KMS-11 (cell line): ENCODE results near the gene PRKCZ.

ENCODE experiments used
- H2AFZ ChIP-seq: fragments of 200-600 bp; sonication (generic); 2 replicates; pipeline ENCODE4 v1.6.1; 2016; ENCODE audit warnings: antibody characterized with exemption, mixed run types, low read depth
- H3K27ac ChIP-seq: fragments of 200-600 bp; sonication (generic); 2 replicates; pipeline ENCODE4 v1.6.1; 2016; ENCODE audit warnings: mild to moderate bottlenecking, mixed run types
- H3K27me3 ChIP-seq: fragments of 200-600 bp; sonication (generic); 2 replicates; pipeline ENCODE4 v1.6.1; 2017; ENCODE audit warnings: mild to moderate bottlenecking, low read depth, mixed run types, moderate library complexity; ENCODE audit not compliant: insufficient read depth
- H3K36me3 ChIP-seq: fragments of 200-600 bp; sonication (generic); 2 replicates; pipeline ENCODE4 v1.6.1; 2017; ENCODE audit warnings: mild to moderate bottlenecking, mixed run types; ENCODE audit not compliant: insufficient read depth
- H3K4me1 ChIP-seq: fragments of 200-600 bp; sonication (generic); 2 replicates; pipeline ENCODE4 v1.6.1; 2016; ENCODE audit warnings: mild to moderate bottlenecking, low read depth, mixed run types; ENCODE audit not compliant: poor library complexity, severe bottlenecking
- H3K4me2 ChIP-seq: fragments of 200-600 bp; sonication (generic); 2 replicates; pipeline ENCODE4 v1.7.0; 2016; ENCODE audit warnings: mild to moderate bottlenecking, mixed run types
- H3K4me3 ChIP-seq: fragments of 200-600 bp; sonication (generic); IDR thresholded peaks from 2 replicates; pipeline ENCODE4 v1.6.1; 2017; ENCODE audit warnings: low read depth, low read length, mixed read lengths; ENCODE audit not compliant: insufficient read depth
- H3K79me2 ChIP-seq: fragments of 200-600 bp; sonication (generic); 2 replicates; pipeline ENCODE4 v1.6.1; 2016; ENCODE audit warnings: low read depth, mixed run types; ENCODE audit not compliant: insufficient read depth
- H3K9ac ChIP-seq: fragments of 200-600 bp; sonication (generic); 2 replicates; pipeline ENCODE4 v1.6.1; 2016; ENCODE audit warnings: mild to moderate bottlenecking, mixed run types
- H4K20me1 ChIP-seq: fragments of 200-600 bp; sonication (generic); 2 replicates; pipeline ENCODE4 v1.6.1; 2016; ENCODE audit warnings: mild to moderate bottlenecking, mixed run types; ENCODE audit not compliant: insufficient read depth
- TF ChIP-seq, protein P1 (sequence below): fragments of 200-600 bp; sonication (generic); conservative IDR thresholded peaks from 2 replicates; pipeline ENCODE4 v1.6.1; 2017; ENCODE audit warnings: low read depth, mild to moderate bottlenecking, antibody characterized with exemption, low read length, moderate library complexity, mixed read lengths

PRKCZ gene

DNA sequence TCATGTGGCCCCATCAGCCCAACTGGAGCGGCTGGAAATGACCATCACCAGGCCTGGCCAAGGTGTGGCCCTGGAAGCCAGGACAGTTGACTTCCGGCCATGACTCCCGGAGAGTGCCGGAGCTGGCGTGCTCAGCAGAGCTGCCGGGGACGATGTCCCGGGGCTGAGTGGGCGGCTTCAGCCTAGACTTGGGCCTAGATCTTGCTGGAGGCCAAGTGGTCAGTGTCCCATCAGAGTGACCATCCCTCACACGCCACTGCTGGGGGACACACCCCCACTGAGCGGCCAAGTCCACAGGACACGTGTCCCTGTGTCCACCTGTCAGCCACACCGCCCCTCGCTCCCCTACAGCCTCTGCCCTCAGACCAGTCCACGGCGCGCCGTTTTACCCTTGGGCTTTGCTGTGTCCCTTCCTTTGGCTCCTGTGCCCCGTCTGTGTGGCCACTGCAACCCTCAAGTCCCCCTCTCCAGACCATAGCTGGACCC lies 140.3 kb downstream of the PRKCZ start:
- TF ChIP-seq, protein P1, sequence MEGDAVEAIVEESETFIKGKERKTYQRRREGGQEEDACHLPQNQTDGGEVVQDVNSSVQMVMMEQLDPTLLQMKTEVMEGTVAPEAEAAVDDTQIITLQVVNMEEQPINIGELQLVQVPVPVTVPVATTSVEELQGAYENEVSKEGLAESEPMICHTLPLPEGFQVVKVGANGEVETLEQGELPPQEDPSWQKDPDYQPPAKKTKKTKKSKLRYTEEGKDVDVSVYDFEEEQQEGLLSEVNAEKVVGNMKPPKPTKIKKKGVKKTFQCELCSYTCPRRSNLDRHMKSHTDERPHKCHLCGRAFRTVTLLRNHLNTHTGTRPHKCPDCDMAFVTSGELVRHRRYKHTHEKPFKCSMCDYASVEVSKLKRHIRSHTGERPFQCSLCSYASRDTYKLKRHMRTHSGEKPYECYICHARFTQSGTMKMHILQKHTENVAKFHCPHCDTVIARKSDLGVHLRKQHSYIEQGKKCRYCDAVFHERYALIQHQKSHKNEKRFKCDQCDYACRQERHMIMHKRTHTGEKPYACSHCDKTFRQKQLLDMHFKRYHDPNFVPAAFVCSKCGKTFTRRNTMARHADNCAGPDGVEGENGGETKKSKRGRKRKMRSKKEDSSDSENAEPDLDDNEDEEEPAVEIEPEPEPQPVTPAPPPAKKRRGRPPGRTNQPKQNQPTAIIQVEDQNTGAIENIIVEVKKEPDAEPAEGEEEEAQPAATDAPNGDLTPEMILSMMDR = no peak
- Histone ChIP-seq H4K20me1 (no peaks in the 10 kb centered on the region), H3K27me3 (peaks cover 38% of the 10 kb centered on the region), H3K4me1 (no peaks in the 10 kb centered on the region), H3K36me3 (no peaks in the 10 kb centered on the region), H2AFZ (no peak overlapping the region), H3K4me3 (no peak overlapping the region), H3K4me2 (no peak overlapping the region), H3K79me2 (no peaks in the 10 kb centered on the region), H3K27ac (no peak overlapping the region), H3K9ac (no peak overlapping the region)

DNA sequence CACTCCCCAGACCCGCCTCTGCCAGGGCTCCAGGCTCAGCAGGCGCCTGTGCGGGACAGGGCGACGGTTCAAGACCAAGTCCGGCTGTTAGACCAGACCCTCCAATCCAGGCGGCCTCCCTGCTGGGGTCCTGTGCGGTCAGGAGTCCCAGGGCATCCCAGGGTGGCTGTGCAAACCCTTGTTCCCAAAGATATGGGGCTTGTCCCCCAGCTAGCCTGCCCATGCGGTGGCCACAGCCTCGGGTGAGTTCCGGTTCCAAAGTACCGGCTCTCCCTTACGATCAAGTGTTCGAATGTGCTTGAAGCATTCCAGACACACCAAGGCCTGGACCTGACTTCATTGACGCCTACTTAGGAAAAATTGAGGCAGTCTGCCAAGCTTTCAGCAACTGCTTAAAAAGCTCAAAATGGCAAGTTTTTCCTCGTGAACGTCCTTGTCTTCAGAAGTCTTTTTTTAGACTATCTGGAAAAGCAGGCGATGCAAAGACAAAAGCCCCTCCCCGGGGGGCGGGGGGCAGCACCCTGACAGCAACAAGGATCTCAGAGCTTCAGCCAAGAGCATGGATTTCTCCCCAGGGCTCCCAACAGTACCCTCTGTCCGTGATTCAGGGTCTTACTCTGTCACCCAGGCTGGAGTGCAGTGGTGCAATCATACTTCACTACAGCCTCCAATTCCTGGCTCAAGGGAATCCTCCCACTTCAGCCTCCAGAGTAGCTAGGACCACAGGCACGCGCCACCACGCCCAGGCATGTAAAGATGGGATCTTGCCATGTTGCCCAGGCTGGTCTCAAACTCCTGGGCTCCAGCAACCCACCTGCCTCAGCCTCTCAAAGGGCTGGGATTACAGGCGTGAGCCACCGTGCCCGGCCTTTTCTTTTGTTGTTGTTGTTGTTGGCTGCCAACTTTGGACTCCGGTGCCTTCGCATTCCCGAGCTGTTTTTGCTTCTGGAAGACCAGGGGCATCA lies 142.1 kb downstream of the PRKCZ start:
- H3K4me1 ChIP-seq = no peaks in the 10 kb centered on the region
- H4K20me1 ChIP-seq = no peaks in the 10 kb centered on the region
- H3K36me3 ChIP-seq = no peaks in the 10 kb centered on the region
- H3K9ac ChIP-seq = no peak overlapping the region
- H3K27ac ChIP-seq = no peak overlapping the region
- no peak overlapping the region for H3K4me2 ChIP-seq
- peaks cover 36% of the 10 kb centered on the region for H3K27me3 ChIP-seq
- TF ChIP-seq, protein P1 = no peak
- H3K79me2 ChIP-seq = no peaks in the 10 kb centered on the region
- H2AFZ ChIP-seq = no peak overlapping the region
- H3K4me3 ChIP-seq = no peak overlapping the region

DNA sequence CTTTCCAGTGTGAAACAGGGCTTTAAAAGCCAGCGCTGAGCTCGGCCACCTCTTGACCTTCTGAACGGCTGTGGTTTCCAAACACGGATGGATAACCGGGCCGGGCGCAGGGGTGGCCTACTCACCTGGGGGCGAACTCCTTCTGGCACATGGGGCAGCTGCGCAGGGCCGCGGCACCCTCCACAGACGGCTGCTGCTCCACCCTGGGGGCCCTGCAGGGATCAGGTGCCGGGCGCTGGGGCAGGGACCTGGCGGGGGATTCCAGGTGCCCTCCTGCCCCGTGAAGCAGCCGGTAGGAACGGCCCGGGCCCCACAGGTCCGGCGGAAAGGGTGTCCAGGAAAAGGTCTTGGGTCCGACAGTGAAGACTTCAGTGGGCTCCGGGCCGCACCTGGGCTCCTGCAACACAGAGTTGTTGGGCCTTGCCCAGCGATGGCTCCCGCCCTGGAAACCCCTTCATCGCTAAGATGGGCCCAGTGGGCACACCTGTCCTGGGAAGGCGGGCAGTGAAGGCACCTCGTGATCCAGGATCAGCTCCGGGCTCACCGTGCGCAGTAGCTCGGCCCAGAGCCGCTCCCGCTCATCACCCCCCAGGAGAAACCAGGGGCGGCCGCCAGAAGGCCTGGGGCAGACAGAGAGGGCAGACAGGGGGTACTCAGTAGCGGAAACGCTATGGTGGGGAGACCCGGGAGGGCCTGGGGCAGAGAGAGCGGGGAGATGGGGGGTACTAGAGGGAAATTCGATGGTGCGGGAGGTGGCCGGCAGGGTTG lies 143.5 kb downstream of the PRKCZ start:
- Histone ChIP-seq H3K79me2 (no peaks in the 10 kb centered on the region), H3K4me1 (no peaks in the 10 kb centered on the region), H3K27ac (no peak overlapping the region), H3K4me3 (no peak overlapping the region), H3K9ac (no peak overlapping the region), H3K36me3 (no peaks in the 10 kb centered on the region), H3K4me2 (no peak overlapping the region), H3K27me3 (peaks cover 47% of the 10 kb centered on the region), H2AFZ (no peak overlapping the region), H4K20me1 (no peaks in the 10 kb centered on the region)
- TF ChIP-seq, protein P1 = no peak

DNA sequence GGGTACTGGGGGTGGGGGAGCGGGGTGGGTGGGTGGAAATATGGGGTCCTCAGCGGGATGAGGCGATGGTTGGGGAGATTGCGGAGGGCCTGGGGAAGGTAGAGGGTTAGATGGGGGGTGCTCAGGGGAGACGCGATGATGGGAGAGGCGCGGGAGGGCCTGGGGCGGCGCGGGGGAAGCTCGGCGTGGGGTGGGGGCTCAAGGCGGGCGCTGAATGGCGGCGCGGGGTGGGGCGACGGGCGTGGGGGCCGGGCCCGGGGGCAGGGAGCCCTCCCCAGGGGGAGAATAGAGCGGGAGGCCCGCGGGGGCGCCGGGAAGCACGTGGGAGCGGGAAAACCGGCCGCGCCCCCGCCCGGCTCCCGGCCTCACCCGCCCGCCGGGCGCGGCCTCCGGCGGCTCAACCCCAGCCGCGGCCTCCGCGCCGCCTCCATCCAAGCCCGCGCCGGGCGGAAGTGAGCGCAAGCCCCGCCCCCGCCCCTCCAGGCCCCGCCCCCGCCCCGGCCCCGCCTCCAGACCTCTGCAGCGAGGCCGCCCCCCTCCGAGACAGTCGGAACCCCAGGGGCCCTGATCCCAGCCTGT lies 144.2 kb downstream of the PRKCZ start, which contains the start of gene FAAP20:
Gene FAAP20 (minus strand): TSS at position 454 of the 579 bp plus-strand sequence. CDS start 23 bp downstream, at position 431.
- Histone ChIP-seq H3K27me3 (peaks cover 50% of the 10 kb centered on the region), H2AFZ (peak within 1 kb of the TSS; percentile 85), H3K36me3 (no peaks in the 10 kb centered on the region), H3K4me2 (peak within 1 kb of the TSS; percentile 82), H3K9ac (no peak within 1 kb of the TSS; the same call in 1 of the 2 replicates), H3K4me3 (no peak within 1 kb of the TSS), H4K20me1 (no peaks in the 10 kb centered on the region), H3K27ac (0 out of 2 replicates have a peak within 1 kb of the TSS, but pooled peaks have one; percentile 11), H3K79me2 (no peaks in the 10 kb centered on the region), H3K4me1 (no peaks in the 10 kb centered on the region)
- TF ChIP-seq, protein P1 = no peak
